GM23338 (cell line): ENCODE data around the gene ADCYAP1. TPM values are rescaled to one million over a fixed set of nuclear protein-coding genes. Genes with fewer than 3 reads are reported as not detected.

Experiments
- ATAC-seq: fragments of 200-7000 bp; cut with Tn5 transposase; 3 replicates; pipeline ENCODE4 v1.9.1; 2020
- DNase-seq: peaks from one replicate; pipeline ENCODE4 v3.0.0-alpha.2; 2015; ENCODE audit warnings: low spot score
- H2AFZ ChIP-seq: fragments of 200-600 bp; sonication (generic); 2 replicates; pipeline ENCODE4 v1.8.0; 2016; ENCODE audit warnings: antibody characterized with exemption, mild to moderate bottlenecking, moderate library complexity
- H3F3A ChIP-seq: fragments of 200-600 bp; sonication (generic); replicated peaks from 2 replicates; pipeline ENCODE4 v1.8.0; 2017; ENCODE audit warnings: antibody characterized with exemption, mixed run types, low read depth
- H3K27ac ChIP-seq: fragments of 200-600 bp; sonication (generic); 2 replicates; pipeline ENCODE4 v1.6.1; 2016; ENCODE audit warnings: low read depth
- H3K27me3 ChIP-seq: fragments of 200-600 bp; sonication (generic); 2 replicates; pipeline ENCODE4 v1.8.0; 2016; ENCODE audit warnings: mild to moderate bottlenecking, mixed run types, moderate library complexity; ENCODE audit not compliant: insufficient read depth
- H3K36me3 ChIP-seq: fragments of 200-600 bp; sonication (generic); 2 replicates; pipeline ENCODE4 v1.8.0; 2016; ENCODE audit warnings: mild to moderate bottlenecking; ENCODE audit not compliant: insufficient read depth
- H3K4me1 ChIP-seq: fragments of 200-600 bp; sonication (generic); 2 replicates; pipeline ENCODE4 v1.8.0; 2016; ENCODE audit warnings: mild to moderate bottlenecking, moderate library complexity; ENCODE audit not compliant: insufficient read depth
- H3K4me2 ChIP-seq: fragments of 200-600 bp; sonication (generic); 2 replicates; pipeline ENCODE4 v1.7.1; 2017; ENCODE audit warnings: mixed run types
- H3K4me3 ChIP-seq: fragments of 200-600 bp; sonication (generic); 2 replicates; pipeline ENCODE4 v1.6.1; 2016; ENCODE audit warnings: mixed run types
- H3K79me2 ChIP-seq: fragments of 200-600 bp; sonication (generic); replicated peaks from 2 replicates; pipeline ENCODE4 v1.8.0; 2017; ENCODE audit warnings: mild to moderate bottlenecking; ENCODE audit not compliant: insufficient read depth
- H3K9me2 ChIP-seq: fragments of 200-600 bp; sonication (generic); 2 replicates; pipeline ENCODE4 v1.8.0; 2017; ENCODE audit not compliant: insufficient read depth
- H4K20me1 ChIP-seq: fragments of 200-600 bp; sonication (generic); replicated peaks from 2 replicates; pipeline ENCODE4 v1.8.0; 2017; ENCODE audit warnings: mild to moderate bottlenecking; ENCODE audit not compliant: insufficient read depth
- H3K27ac Mint-ChIP-seq: 2 replicates; pipeline ENCODE4 v1.8.0; 2020; ENCODE audit warnings: inconsistent platforms, mild to moderate bottlenecking, moderate library complexity, mixed read lengths
- H3K27me3 Mint-ChIP-seq: 3 replicates; pipeline ENCODE4 v1.8.0; 2022; ENCODE audit warnings: low read depth, mild to moderate bottlenecking, moderate library complexity, mixed read lengths, inconsistent platforms; ENCODE audit not compliant: insufficient read depth, poor library complexity
- H3K36me3 Mint-ChIP-seq: 3 replicates; pipeline ENCODE4 v1.8.0; 2021; ENCODE audit warnings: low read depth, mild to moderate bottlenecking, inconsistent platforms, moderate library complexity, mixed read lengths
- H3K4me1 Mint-ChIP-seq: 3 replicates; pipeline ENCODE4 v1.8.0; 2020; ENCODE audit warnings: mild to moderate bottlenecking, inconsistent platforms, mixed read lengths
- H3K4me3 Mint-ChIP-seq: 3 replicates; pipeline ENCODE4 v1.8.0; 2021; ENCODE audit warnings: moderate library complexity, mild to moderate bottlenecking, inconsistent platforms, mixed read lengths
- H3K9me3 Mint-ChIP-seq: 3 replicates; pipeline ENCODE4 v1.8.0; 2020; ENCODE audit warnings: moderate library complexity, mild to moderate bottlenecking, inconsistent platforms, mixed read lengths
- CREB1 ChIP-seq: fragments of 250-450 bp; sonication (Bioruptor Pico); IDR thresholded peaks from 2 replicates; pipeline ENCODE4 v1.5.0; 2020; ENCODE audit warnings: low read depth, mild to moderate bottlenecking, moderate library complexity
- CTCF ChIP-seq, 2 experiments: fragments of 200-600 bp in 1 of 2; sonication (generic) in 1 of 2; conservative IDR thresholded peaks; 2 replicates each; pipeline versions ENCODE4 v1.5.1 to v1.6.1; 2016 to 2017; ENCODE audit warnings: antibody characterized with exemption in 2 of 2, low read depth in 2 of 2, mild to moderate bottlenecking in 2 of 2, moderate library complexity in 1 of 2
- ETS1 ChIP-seq: IDR thresholded peaks from 2 replicates; pipeline ENCODE4 v1.6.1; 2016; ENCODE audit warnings: antibody characterized with exemption
- EZH2 ChIP-seq: fragments of 200-600 bp; sonication (generic); IDR thresholded peaks from one replicate; pipeline ENCODE4 v1.8.0; 2017; ENCODE audit warnings: antibody characterized with exemption, mild to moderate bottlenecking, low read depth; ENCODE audit not compliant: unreplicated experiment
- EZH2phosphoT487 ChIP-seq: fragments of 200-600 bp; sonication (generic); IDR thresholded peaks from one replicate; pipeline ENCODE4 v1.8.1; 2018; ENCODE audit warnings: antibody characterized with exemption; ENCODE audit not compliant: unreplicated experiment
- NANOG ChIP-seq: IDR thresholded peaks from 2 replicates; pipeline ENCODE4 v1.6.1; 2016; ENCODE audit warnings: antibody characterized with exemption, borderline replicate concordance
- STAT1 ChIP-seq: IDR thresholded peaks from one replicate; pipeline ENCODE4 v1.6.1; 2016; ENCODE audit warnings: antibody characterized with exemption; ENCODE audit not compliant: unreplicated experiment
- polyA plus RNA-seq: library from polyadenylated mRNA; unstranded; fragments of >200 nt; fragmentation: Nextera tagmentation; extraction: Ambion mirVana; gene quantifications from 2 replicates; pipeline ENCODE4 v1.2.1, GENCODE V29; 2016
- total RNA-seq: library from RNA; depleted of rRNA; stranded (reverse); fragments of >200 nt; shearing (Covaris generic); gene quantifications from 2 replicates; pipeline ENCODE4 v1.2.3, GENCODE V29; 2014
- TF ChIP-seq, protein P1 (sequence below): IDR thresholded peaks from one replicate; pipeline ENCODE4 v1.6.1; 2018; ENCODE audit warnings: antibody characterized with exemption; ENCODE audit not compliant: unreplicated experiment

ADCYAP1 gene
- total and polyA plus RNA-seq, 2 experiments from 2014 or later: not detected

DNA sequence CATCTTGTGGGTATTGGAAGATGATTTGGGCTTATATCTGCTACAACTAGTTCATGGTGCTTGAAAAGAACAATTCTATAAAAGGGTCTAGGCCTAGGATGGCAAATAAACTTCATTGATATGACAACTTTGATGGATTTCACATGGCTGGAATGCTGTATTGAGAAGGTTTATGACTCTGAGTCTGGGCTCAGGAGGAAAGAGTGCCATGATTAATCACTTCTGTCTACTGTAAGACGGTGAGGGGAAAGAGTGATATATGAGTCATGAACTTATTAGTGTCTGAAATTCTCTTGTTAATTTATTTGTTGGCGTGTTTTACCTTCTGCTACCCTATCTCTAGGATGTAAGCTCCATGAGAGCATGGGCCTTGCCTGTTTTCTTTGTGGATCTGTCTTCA lies 17.0 kb upstream of the ADCYAP1 start:
- H3K27me3 Mint-ChIP-seq: no peaks in the 10 kb centered on the region
- no peak for ATAC-seq

More for the DNA sequence above, 17.0 kb upstream of the ADCYAP1 start:
- Mint-ChIP-seq H3K27ac (no peak overlapping the region), H3K4me1 (no peaks in the 10 kb centered on the region), H3K9me3 (no peaks in the 10 kb centered on the region), H3K4me3 (no peak overlapping the region), H3K36me3 (no peaks in the 10 kb centered on the region)
- DNase-seq: no peak
- Histone ChIP-seq H2AFZ (no peak overlapping the region), H3F3A (no peaks in the 10 kb centered on the region), H3K27ac (no peak overlapping the region), H3K36me3 (no peaks in the 10 kb centered on the region), H3K9me2 (peaks cover 12% of the 10 kb centered on the region), H4K20me1 (no peaks in the 10 kb centered on the region; the same call in 1 of the 2 replicates), H3K79me2 (no peaks in the 10 kb centered on the region), H3K4me1 (no peaks in the 10 kb centered on the region), H3K27me3 (no peaks in the 10 kb centered on the region), H3K4me3 (no peak overlapping the region), H3K4me2 (no peak overlapping the region)
- TF ChIP-seq EZH2: no peak
- no peak for TF ChIP-seq ETS1
- TF ChIP-seq CREB1 (CRISPR knock-in tag): no peak
- TF ChIP-seq STAT1: no peak
- TF ChIP-seq NANOG: no peak
- TF ChIP-seq, protein P1, sequence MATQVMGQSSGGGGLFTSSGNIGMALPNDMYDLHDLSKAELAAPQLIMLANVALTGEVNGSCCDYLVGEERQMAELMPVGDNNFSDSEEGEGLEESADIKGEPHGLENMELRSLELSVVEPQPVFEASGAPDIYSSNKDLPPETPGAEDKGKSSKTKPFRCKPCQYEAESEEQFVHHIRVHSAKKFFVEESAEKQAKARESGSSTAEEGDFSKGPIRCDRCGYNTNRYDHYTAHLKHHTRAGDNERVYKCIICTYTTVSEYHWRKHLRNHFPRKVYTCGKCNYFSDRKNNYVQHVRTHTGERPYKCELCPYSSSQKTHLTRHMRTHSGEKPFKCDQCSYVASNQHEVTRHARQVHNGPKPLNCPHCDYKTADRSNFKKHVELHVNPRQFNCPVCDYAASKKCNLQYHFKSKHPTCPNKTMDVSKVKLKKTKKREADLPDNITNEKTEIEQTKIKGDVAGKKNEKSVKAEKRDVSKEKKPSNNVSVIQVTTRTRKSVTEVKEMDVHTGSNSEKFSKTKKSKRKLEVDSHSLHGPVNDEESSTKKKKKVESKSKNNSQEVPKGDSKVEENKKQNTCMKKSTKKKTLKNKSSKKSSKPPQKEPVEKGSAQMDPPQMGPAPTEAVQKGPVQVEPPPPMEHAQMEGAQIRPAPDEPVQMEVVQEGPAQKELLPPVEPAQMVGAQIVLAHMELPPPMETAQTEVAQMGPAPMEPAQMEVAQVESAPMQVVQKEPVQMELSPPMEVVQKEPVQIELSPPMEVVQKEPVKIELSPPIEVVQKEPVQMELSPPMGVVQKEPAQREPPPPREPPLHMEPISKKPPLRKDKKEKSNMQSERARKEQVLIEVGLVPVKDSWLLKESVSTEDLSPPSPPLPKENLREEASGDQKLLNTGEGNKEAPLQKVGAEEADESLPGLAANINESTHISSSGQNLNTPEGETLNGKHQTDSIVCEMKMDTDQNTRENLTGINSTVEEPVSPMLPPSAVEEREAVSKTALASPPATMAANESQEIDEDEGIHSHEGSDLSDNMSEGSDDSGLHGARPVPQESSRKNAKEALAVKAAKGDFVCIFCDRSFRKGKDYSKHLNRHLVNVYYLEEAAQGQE: no peak
- TF ChIP-seq EZH2phosphoT487: no peak
- no peak for TF ChIP-seq CTCF (conservative IDR thresholded peaks at IDR 0.05; ENCODE audit: low read depth in 2 of 2)
